A549 treated with AZD9567 at 1 μM for 4 hours (cell line): ENCODE results near the gene CUL4B. TPM values are rescaled to one million over a fixed set of nuclear protein-coding genes. Genes with fewer than 3 reads are reported as not detected.

Source experiments
- total RNA-seq: library from RNA; stranded (reverse); fragments of 200-300 nt; extraction: Qiagen RNA extraction; gene quantifications from 5 replicates; pipeline ENCODE4 v1.2.3, GENCODE V29; 2022; ENCODE audit not compliant: insufficient read depth

The CUL4B gene
- total RNA-seq = 32.3 to 49.7 TPM (median 41.1 TPM) in 5 replicates

DNA sequence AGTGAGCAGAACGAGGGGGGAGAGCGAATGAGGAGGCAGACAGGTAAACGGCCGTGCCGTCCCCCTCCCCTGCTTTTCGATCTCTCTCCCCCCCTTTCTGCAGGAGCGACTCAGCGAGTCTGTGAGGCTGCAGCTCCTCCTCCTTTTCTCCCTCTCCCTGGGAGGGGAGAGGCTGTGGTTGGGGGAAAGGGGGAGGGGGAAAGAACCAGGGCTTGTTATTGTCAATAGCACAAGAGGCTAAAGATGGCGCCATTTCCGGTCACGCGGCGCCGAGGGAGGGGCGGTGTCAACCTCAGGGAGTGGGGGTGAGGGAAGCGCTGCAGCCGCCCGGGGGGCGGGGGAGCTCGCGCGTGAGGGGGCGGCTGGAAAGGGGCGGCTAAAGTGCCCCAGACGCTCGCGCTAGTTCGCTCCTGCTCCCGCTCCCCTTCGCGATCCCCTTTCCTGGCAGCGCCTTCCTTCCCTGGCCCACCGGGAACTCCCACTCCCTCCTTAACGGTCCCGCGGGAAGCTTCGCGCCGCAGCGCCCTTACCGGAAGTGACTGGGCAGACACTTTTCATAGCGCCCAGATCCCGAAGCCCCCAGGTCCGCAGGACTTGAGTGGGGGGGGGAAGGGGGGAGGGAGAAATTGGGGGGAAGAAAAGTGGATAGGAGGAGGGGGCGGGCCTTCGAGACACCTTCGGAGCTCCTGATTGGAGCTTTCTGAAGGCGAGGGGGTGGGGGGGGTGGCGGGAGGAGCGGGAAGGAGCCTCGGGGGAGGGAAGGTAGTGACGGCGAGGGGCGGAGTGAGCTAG lies at the start of gene CUL4B:
Gene CUL4B (minus strand): TSS at position 121 of the 792 bp plus-strand sequence. CDS start 324 bp downstream, outside the sequence.

DNA sequence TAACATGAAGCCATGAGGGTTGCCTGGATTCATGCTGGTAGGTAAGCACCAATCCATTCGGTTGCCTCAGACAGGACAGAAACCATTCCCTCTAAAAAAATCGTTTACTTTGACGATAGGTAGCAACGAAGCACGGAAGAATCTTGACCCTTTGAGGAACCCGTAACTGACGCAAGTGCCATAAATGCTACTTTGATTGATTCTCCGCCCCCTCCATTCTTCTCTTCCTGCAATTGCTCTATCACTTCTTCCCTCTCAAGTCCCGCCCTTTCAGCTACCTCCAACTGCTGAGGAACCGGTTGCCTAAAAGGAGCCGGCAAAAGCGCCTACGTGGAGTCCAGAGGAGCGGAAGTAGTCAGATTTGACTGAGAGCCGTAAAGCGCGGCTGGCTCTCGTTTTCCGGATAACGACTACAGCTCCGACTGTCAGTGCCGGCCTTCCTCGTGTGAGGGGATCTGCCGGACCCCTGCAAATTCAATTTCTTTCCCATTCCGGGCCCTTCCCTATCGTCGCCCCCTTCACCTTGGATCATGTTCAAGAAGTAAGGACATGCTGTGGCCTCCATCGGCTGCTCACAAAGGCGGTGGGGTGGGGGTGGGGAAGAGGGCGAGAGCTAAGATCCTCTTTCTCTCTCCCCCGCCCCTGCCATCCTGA lies 43.1 kb upstream of the CUL4B start, which contains the start of gene MCTS1:
Gene MCTS1 (plus strand): TSS at position 395 of the 654 bp plus-strand sequence. CDS start 136 bp downstream, at position 531.

Other genes with a start within 250 kb of the CUL4B start
- gene TMEM255A, start 249.5 kb downstream of the CUL4B start, total RNA-seq = 0.13 to 0.37 TPM (median 0.19 TPM) in 4 of 5 replicates, not detected in the other
- 0.01 TPM in 1 of 5 replicates, not detected in the others for gene ATP1B4, start 198.9 kb downstream of the CUL4B start, total RNA-seq
- 86.9 to 109 TPM (median 100.0 TPM) in 5 replicates for gene LAMP2, start 91.7 kb downstream of the CUL4B start, total RNA-seq
- gene MCTS1, start 43.1 kb upstream of the CUL4B start, total RNA-seq = 89.6 to 118 TPM (median 94.1 TPM) in 5 replicates
- gene C1GALT1C1, start 69.1 kb upstream of the CUL4B start, total RNA-seq = 29.2 to 35.9 TPM (median 31.9 TPM) in 5 replicates